ENCODE measurements around the gene CDK16.

CDK16 gene

GRCh38 chrX:47209508-47210238 is 8.8 kb upstream of the CDK16 start:
- no peak for FAIRE-seq

- no peak for FAIRE-seq
Measured at GRCh38 chrX:47210661-47211425, 7.6 kb upstream of the CDK16 start.

GRCh38 chrX:47212381-47213293 is 5.8 kb upstream of the CDK16 start:
- no peak for FAIRE-seq

DNA sequence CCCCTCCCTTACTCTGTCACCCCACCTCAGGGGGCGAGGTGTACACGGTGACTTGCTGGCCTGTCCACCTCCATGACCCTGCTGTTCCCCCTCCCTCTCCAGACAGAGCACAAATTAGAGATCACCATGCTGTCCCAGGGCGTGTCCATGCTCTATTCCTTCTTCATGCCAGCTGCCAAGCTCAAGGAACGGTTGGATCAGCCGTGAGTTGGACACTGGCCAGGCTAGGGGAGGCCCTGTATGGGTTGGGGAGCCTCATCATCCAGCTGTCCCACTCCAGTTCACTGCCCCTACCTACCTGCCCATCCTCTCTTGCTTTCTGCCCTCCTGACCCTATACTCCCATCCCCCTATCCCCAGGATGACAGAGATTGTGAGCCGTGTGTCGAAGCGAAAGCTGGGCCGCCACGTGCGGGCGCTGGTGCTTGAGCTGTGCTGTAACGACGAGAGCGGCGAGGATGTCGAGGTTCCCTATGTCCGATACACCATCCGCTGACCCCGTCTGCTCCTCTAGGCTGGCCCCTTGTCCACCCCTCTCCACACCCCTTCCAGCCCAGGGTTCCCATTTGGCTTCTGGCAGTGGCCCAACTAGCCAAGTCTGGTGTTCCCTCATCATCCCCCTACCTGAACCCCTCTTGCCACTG is 3.9 kb upstream of the CDK16 start:
- no peak for FAIRE-seq

- FAIRE-seq: no peak
Measured at GRCh38 chrX:47215291-47215900, 3.1 kb upstream of the CDK16 start.

DNA sequence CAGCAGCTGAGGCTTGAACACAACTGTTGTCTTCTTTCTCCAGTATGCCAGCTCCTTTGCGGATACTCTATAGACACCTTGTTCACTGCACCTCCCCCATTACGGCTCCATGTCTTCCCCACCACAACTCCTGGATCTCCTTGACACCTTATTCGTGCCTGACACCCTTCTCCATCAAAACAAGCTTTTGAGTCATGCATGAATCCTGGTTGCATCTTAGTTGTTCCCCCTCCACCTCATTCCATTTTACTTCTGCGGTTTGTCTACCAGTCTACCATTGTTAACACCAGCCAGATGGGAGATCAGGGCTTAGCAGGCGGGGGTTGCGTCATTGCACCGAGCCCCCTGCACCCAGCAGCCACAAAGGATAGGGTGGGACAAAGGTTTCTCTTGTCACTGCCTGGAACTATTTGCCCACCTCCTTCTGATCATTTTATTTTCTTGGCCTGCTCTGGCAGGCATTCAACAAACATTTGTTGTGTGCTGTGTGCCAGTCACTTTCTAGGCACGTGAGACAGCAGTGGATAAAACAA is 2.0 kb upstream of the CDK16 start:
- no peak for FAIRE-seq

DNA sequence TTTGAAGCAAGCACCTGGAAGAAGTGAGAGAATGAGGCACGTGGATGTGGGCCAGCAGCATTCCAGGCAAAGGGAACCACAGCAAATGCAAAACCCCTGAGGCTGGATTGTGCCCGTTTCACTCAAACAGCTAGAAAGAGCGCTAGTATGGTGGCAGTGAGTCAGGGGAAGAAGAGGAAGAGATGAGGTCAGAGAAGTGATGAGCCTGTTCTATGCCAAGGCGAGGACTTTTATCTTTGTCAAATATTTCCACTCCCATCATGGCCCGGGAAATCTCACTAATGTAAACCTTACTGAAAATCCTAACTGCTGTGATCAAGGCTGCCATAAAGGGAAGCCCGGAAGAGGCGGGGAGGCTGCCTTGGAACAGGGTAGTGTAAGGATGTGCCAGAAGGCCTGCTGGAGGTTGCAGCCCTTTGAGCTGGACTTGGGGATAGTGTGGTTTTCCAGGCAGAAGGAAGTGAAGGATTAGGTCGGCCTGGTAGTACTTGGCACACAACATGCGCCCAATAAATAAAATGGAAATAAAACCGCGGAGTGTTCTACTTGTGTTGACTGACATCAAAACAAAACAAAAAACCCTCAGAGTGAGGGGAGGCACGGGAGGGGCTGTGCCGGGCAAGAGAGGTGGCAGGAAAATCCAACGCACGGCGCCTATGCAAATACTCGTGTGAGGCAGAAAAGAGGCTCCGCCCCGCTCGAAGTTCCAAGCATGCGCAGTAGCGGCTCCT is 1.2 kb upstream of the CDK16 start:
- no peak for FAIRE-seq

GRCh38 chrX:47217852-47218279 is 615 bp upstream of the CDK16 start:
- FAIRE-seq: peak; percentile 99

- FAIRE-seq: no peak
Measured at GRCh38 chrX:47218920-47219815, 687 bp downstream of the CDK16 start.

GRCh38 chrX:47221756-47222155 is 3.3 kb downstream of the CDK16 start:
- no peak for FAIRE-seq

DNA sequence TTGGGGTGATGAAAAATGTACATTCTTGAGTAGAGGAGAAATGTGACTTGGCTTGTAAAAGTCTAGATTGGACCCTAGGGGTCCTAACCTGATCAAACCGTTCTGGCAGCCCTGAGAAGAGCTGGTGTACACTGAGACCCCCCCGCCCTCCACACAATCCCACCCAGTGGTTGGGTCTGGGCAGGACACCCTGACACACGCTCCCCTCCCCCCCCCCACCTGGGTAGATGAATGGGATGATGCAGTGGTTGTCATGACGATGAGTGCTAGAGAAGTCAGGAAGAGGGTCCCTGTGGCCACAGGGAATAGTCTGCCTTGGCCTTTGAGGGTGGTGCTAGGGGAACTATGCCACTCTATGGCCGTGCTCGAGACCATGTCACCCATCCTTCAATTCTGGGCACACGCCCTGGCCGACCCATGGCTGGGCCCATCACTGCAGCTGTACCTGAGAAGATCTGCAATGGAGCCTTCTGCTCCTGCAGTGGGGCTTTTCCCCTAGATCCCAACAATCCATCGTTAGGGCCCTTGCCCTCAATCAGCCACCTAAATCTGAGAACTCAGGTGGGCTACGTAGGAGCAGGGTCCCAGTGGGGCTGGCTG is 4.4 kb downstream of the CDK16 start:
- no peak for FAIRE-seq

DNA sequence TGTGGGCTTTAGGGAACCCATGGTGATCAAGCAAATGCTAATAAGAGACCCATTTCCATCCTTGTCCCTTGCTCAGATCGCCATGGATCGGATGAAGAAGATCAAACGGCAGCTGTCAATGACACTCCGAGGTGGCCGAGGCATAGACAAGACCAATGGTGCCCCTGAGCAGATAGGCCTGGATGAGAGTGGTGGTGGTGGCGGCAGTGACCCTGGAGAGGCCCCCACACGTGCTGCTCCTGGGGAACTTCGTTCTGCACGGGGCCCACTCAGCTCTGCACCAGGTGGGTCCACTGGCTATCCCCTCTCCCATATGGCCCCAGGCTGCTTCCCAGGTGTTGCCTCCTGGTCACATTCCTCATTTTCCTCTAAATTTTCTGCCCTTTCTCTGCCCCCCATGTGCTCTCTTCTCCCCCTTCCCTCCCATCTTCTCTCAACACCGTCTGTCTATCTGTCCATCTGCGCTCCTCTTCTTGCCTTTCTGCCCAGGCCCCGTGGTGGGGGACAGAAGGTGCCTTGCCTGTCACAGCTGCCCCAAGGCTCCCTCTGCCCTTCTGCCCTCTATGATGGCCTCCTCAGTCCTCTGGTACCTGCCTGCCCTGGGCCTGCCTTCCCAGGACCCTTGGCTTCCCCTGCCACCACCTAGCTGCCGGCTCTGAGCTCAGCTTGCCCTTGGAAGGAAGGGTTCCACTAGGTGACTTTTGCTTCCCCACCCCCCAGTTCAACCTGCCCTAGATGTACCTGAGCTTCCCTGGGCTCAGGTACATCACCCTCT is 5.2 kb downstream of the CDK16 start:
- no peak for FAIRE-seq

DNA sequence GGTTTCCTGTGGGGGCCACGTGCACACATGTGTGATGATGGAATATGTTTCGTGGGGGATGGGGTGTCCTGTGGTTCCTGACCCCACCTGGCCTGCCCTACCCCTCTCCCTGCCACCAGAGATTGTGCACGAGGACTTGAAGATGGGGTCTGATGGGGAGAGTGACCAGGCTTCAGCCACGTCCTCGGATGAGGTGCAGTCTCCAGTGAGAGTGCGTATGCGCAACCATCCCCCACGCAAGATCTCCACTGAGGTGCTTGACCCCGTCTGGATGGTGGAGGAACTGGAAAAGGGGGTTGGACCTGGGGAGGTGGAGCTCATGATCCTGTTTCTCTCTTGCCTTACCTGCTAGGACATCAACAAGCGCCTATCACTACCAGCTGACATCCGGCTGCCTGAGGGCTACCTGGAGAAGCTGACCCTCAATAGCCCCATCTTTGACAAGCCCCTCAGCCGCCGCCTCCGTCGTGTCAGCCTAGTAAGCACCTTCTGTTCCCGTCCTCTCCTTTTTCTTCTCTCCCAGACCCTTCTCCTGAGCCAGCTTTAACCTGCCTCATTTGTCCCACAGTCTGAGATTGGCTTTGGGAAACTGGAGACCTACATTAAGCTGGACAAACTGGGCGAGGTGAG is 5.9 kb downstream of the CDK16 start:
- FAIRE-seq: no peak

DNA sequence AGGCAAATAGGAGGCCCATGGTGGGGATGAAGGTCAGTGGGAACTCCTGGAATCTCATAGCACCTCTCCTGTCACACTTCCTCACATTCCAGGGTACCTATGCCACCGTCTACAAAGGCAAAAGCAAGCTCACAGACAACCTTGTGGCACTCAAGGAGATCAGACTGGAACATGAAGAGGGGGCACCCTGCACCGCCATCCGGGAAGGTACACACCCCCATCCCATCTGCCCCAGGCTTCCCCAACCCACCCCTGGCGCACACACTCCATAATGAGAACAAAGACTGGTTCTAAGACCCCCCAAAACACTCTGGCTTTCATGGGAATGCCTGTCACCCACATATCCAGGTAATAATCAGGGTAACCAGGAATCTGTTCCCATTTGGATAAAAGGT is 6.4 kb downstream of the CDK16 start:
- no peak for FAIRE-seq

GRCh38 chrX:47226071-47226470 is 7.6 kb downstream of the CDK16 start:
- FAIRE-seq: no peak

DNA sequence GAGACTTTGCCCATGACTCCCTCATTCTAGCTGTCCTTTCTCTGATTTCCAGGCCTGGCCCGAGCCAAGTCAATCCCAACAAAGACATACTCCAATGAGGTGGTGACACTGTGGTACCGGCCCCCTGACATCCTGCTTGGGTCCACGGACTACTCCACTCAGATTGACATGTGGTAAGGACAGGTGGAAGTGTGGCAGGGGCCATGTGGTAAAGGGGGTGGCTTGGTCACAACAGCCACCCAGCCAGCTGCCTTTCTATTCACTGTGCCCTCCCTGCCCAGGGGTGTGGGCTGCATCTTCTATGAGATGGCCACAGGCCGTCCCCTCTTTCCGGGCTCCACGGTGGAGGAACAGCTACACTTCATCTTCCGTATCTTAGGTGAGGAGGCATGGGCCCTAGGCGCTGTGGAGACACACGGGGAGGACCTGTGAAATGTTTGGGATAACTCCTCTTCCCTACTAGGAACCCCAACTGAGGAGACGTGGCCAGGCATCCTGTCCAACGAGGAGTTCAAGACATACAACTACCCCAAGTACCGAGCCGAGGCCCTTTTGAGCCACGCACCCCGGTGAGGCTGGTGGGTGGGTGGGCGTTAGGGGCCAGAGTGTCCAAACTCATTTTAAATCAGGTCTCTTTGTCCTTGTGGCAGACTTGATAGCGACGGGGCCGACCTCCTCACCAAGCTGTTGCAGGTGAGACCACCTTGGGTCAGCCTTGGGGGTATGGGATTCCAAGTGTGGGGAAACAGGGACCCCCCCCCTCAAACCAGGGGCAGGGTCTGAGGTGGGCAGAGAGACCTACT is 8.3 kb downstream of the CDK16 start:
- FAIRE-seq: no peak

GRCh38 chrX:47227334-47227583 is 8.8 kb downstream of the CDK16 start:
- no peak for FAIRE-seq

All from G401.6 (cell line).